IPS-NIHi7 (cell line): Measurements from ENCODE around the gene AP2A1.
"Not testable (repeated sequence)": the region's sequence is repeated elsewhere in the genome, so short reads cannot be mapped to it uniquely, and the experiment has no call there.

Source experiments
- DNase-seq: peaks from one replicate; pipeline ENCODE4 v3.0.0; 2012; ENCODE audit warnings: mixed read lengths; ENCODE audit errors: extremely low spot score

AP2A1 gene

DNA sequence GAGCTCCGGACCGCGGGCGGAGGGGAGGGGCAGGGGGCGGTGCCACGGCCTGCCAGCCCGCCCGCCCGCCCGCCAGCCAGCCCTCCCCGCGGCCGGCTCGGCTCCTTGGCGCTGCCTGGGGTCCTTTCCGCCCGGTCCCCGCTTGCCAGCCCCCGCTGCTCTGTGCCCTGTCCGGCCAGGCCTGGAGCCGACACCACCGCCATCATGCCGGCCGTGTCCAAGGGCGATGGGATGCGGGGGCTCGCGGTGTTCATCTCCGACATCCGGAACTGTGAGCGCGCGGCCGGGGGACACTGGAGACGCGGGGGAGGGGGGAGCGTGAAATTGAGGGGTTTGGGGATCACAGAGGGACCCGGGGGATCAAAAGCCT lies at the start of gene AP2A1:
Gene AP2A1 (plus strand): TSS at position 72 of the 370 bp plus-strand sequence. CDS start 133 bp downstream, at position 205.
- no peak for DNase-seq

DNA sequence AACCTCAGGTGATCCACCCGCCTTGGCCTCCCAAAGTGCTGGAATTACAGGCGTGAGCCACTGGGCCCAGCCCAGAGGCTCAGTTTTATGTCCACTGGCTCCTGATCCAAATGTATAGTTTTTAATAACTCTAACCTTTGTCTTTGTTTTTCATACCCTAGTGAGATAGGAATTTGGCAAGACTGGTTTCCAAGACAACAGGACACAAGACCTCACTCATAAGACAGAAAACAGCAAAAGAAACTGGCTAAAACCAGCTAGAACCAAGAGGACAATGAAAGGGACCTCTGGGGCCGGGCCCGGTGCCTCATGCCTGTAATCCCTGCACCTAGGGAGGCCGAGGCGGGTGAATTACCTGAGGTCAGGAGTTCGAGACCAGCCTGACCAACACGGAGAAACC lies 48.3 kb upstream of the AP2A1 start:
- no peak for DNase-seq

GRCh38 chr19:49718991-49719390 lies 47.8 kb upstream of the AP2A1 start:
- no peak for DNase-seq

GRCh38 chr19:49719420-49719819 lies 47.4 kb upstream of the AP2A1 start:
- DNase-seq, result not testable (repeated sequence)

- no peak for DNase-seq
These were observed 39.4 kb upstream of the AP2A1 start for GRCh38 chr19:49727217-49728030.

GRCh38 chr19:49730166-49730565 lies 36.6 kb upstream of the AP2A1 start:
- no peak for DNase-seq

DNA sequence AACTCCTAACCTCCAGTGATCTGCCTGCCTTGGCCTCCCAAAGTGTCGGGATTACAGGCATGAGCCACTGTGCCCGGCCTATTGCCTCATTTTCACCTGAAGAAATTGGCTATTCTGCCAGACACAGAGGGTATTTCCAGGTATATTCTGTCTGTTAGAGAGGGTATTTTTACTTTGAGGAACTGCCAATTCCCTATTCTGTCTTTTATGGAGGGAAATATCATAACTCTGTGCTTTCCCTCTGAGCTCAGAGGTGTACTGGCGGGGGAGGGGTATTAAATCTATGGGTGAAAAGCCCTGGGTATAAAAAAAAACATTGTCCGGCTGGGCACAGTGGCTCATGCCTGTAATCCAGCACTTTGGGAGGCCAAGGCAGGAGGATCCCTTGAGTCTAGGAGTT lies 28.5 kb upstream of the AP2A1 start:
- DNase-seq, result no peak

GRCh38 chr19:49739098-49739497 lies 27.7 kb upstream of the AP2A1 start:
- DNase-seq, result no peak

DNA sequence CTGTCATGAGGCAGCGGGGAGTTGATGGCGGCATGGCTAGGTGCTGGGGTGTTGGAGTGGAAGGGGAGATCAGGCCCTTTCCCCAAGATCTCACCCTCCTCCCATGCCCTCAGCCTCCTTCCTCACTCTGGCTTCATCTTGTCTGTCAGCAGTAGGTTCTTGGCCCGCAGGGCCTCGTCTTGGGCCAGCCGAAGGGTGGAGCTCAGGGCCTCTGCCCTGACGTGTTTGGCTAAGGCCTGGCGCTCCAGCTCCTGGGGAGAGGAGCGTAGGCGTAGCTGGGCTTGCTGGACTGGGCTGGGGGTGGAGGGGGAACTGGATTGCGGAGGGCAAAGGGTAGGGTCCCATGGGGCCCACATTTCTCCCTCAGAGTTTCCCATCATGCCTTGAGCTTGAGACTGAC lies 26.9 kb upstream of the AP2A1 start:
- DNase-seq, result no peak

GRCh38 chr19:49741210-49741844 lies 25.5 kb upstream of the AP2A1 start:
- no peak for DNase-seq

DNA sequence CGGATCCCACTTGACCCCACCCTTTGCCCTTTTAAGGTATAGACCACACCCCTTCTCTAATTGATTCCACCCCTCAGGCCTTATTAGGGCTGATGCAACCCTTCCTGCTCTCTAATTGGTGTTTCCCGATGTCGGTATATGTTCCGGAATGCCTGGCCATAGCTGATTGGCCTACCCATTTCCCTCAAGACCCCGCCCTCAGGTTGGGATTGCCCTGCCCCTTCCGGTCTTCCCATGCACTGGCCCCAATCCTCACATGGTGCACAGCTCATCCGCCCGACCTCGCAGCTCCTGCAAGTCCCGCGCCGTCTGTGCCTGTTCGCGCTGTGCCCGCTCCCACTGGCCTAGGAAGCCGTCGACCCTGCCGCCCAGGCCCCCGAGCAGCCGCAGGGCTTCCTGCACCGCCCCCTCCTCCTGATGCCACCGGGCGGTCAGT lies 21.8 kb upstream of the AP2A1 start:
- peak; percentile 60 for DNase-seq

DNA sequence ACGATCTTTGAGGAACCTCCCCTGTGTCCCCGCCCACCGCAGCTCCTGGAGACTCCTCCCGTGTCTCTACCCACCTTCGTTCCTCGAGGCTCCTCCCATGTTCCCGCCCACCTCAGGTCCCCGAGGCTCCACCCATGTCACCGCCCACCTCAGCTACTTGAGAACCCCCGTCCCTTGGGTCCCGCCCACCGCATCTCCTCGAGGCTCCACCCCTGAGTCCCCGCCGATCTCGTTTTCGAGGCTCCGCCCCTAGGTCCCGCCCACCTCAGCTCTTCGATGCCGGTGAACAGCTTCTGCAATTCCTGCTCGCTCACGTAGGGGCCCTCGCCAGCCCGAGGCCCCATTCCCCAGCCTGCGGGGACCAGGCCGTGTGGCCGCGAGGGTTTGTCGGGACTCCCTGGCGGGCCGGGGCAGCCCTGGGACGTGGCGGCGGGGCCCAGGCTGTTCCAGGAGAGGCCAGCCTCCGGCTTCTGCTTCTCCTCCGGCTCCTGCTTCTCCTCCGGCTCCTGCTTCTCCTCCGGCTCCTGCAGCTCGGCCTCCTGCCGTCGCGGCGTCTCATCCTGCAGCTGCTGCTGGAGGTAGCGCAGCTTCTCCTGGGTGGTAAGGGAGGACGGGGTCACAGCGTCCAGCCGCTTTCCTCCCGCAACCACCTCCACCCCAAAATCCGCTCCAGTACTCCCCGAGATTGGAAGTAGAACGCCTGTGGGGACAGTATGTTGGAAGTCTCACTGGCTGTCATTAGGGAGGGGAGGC lies 20.4 kb upstream of the AP2A1 start:
- peak; percentile 90 for DNase-seq

GRCh38 chr19:49749055-49749716 lies 17.6 kb upstream of the AP2A1 start:
- DNase-seq, result peak; percentile 45

GRCh38 chr19:49749771-49750170 lies 17.0 kb upstream of the AP2A1 start:
- no peak for DNase-seq

DNA sequence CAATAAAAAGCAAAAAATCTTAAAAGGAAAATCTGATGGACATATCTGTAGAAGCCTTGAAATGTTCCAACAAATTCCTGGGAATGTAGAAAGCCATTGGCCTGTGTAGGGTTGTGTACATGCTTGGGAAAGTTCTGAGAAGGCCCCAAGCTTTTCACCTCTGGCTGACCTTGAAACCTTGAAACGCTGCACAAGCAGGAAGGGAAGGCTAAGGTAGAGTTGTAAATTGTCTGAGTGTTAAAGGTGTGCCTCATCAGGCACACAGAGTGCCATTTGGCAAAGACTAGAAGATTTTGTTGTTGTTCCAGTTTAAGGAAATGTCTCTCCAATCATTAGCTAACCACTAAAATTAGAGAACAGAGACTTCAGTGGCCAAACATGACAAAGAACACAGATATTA lies 14.1 kb upstream of the AP2A1 start:
- DNase-seq, result no peak

GRCh38 chr19:49755956-49756355 lies 10.8 kb upstream of the AP2A1 start:
- DNase-seq, result no peak

DNA sequence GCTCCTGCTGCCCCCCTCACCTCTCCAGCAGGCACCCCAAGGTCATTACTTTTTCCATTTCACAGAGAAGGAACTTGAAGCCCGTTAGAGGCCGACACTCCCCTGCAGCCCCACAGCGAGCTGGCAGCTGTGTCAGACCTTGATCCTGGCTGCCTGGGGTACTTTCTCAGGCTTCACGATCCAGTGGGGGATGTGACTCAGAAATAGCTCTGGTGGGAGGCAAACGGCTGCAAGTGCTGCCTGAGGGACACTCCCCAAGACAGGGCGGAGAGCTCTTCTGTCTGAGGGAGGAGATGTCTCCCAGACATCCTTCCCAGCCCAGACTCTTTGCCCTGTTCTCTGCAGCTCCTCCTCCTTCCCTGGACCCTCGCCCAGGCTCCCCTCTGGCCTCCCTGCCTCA lies 8.5 kb upstream of the AP2A1 start:
- DNase-seq, result no peak

GRCh38 chr19:49761249-49761624 lies 5.6 kb upstream of the AP2A1 start:
- DNase-seq, result no peak

DNA sequence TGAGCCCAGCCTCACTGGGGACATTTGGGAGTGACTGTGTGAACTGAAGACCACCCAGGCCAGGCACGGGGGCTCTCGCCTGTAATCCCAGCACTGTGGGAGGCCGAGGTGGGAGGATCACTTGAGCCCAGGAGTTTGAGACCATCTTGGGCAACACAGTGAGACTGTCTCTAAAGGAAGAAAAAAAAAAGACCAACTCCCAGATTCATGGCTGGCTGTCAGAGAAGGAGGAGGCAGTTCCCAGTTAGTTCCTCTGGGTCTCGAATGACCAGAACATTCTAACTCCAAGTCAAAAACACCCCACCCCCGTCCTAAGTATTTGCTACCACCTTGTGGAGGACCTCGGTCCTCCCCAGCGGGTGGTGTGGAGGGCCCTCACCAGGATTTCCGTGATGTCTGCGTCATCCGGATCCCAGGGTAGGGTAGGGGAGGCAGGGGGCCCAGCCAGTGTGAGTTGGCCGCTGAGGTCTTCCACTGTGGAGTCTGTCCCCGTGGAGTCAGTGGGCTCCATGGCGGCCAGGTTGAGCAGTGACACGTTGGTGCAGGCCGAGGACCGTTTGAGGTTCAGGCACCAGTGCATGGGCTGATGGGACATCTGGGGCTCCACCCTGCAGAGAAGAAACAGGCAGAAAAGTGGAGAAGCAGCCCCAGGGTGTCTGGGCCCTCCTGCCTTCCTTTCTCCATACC lies 5.0 kb upstream of the AP2A1 start:
- DNase-seq, result peak; percentile 56

DNA sequence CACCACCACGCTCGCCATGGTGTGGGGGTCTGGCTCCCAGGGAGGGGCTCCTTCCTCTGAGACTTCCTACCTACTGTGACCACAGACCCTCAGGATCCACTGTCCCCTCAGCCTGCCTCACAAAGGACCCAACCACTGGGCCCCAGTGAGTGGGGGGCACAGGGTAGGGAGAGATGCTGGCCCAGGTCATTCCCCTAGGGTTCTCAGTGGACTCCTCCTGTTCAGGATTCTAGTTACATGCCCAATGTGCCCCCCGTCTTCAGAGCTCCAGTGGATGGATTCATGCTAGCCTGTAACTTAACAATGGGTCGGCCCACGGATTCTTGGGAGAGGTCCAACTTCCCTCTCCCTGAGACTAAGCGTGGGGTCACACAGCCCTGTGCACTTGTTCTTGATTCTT lies 3.6 kb upstream of the AP2A1 start, which contains the start of gene TSKS:
Gene TSKS (minus strand): TSS at position 77 of the 400 bp plus-strand sequence. CDS start 59 bp downstream, at position 18.
- peak; percentile 4 for DNase-seq

DNA sequence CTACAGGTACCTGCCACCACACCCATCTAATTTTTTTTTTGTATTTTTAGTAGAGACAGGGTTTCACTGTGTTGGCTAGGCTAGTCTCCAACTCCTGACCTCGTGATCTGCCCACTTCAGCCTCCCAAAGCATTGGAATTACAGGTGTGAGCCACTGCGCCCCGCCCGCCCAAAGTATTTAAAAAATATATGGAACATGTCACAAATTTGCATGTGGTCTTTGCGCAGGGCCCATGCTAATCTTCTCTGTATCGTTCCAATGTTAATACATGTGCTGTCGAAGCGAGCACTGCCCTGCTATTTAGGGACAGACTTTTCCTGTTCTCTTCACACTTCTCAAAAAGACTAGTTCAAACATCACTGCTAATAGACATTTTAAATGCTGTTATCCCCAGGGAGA lies 2.5 kb upstream of the AP2A1 start:
- no peak for DNase-seq
